HepG2 (cell line): ENCODE measurements around the gene XXYLT1. TPM values are rescaled to one million over a fixed set of nuclear protein-coding genes. Genes with fewer than 3 reads are reported as not detected.

Experiments used
- ATAC-seq: fragments of 200-7000 bp; cut with Tn5 transposase; 3 replicates; pipeline ENCODE4 v1.9.1; 2020; ENCODE audit warnings: mild to moderate bottlenecking, moderate library complexity
- BruUV-seq: library from RNA; stranded (reverse); fragments of 400-500 nt; replicated peaks from 2 replicates; lab custom pipeline; 2021; lab: Mats Ljungman, UMichigan
- CTCF ChIA-PET: fragments of 300-600 bp; formaldehyde crosslinking; extraction: SDS; loops from one replicate; lab custom pipeline; 2021; ENCODE audit warnings: low total read pairs, inconsistent platforms, low intra/inter-chr PET ratio; lab: Yijun Ruan, JAX
- POLR2A ChIA-PET: fragments of 350-600 bp; sonication (Branson Sonifier 250); formaldehyde crosslinking; loops from one replicate; lab custom pipeline; 2020; ENCODE audit warnings: antibody characterized with exemption, inconsistent platforms; lab: Yijun Ruan, JAX
- DNase-seq: peaks from one replicate; pipeline ENCODE4 v3.0.0-alpha.2; 2015; ENCODE audit warnings: low spot score
- FAIRE-seq: peaks from 3 replicates; lab custom pipeline; 2011; peaks lifted over from hg19 to GRCh38; lab: Jason Lieb, UNC
- H2AFZ ChIP-seq: one replicate; pipeline ENCODE4 v1.6.1; 2011; ENCODE audit warnings: low read length, inconsistent platforms
- H3K27ac ChIP-seq: fragments of 300-600 bp; 3 replicates; pipeline ENCODE4 v1.8.0; 2011; ENCODE audit warnings: mixed run types, mild to moderate bottlenecking, mixed read lengths, low read length, inconsistent platforms; ENCODE audit not compliant: insufficient read depth; ENCODE audit errors: extremely low read length
- H3K27me3 ChIP-seq, 2 experiments: fragments of 200-600 bp in 1 of 2; 2 replicates in 1 of 2; 3 replicates in 1 of 2; pipeline versions ENCODE4 v1.6.0 to v1.8.0; 2011; ENCODE audit warnings: low read length in 2 of 2, mild to moderate bottlenecking in 2 of 2, moderate library complexity in 2 of 2, inconsistent platforms in 1 of 2; ENCODE audit not compliant: insufficient read depth in 2 of 2, control insufficient read depth in 1 of 2
- H3K36me3 ChIP-seq, 2 experiments: fragments of 200-600 bp in 1 of 2; replicated peaks in 1 of 2; 2 replicates in 1 of 2; 3 replicates in 1 of 2; pipeline versions ENCODE4 v1.5.1 to v1.8.0; 2011; ENCODE audit warnings: low read length in 2 of 2, inconsistent platforms in 1 of 2; ENCODE audit not compliant: insufficient read depth in 2 of 2, control insufficient read depth in 1 of 2
- H3K4me1 ChIP-seq: 2 replicates; pipeline ENCODE4 v1.5.1; 2012; ENCODE audit warnings: low read length, inconsistent platforms; ENCODE audit not compliant: insufficient read depth
- H3K4me2 ChIP-seq: 2 replicates; pipeline ENCODE4 v1.6.0; 2011; ENCODE audit warnings: low read depth, low read length, inconsistent platforms
- H3K4me3 ChIP-seq, 3 experiments: fragments of 200-600 bp in 1 of 3; sonication (generic), shearing (Covaris generic) in 1 of 3; replicated peaks in 1 of 3; 2 replicates each; pipeline ENCODE4 v1.5.1; 2011 to 2016; ENCODE audit warnings: low read length in 3 of 3, inconsistent platforms in 2 of 3, low read depth in 2 of 3, mild to moderate bottlenecking in 2 of 3, control low read depth in 1 of 3, mixed read lengths in 1 of 3; ENCODE audit not compliant: insufficient read depth in 1 of 3
- H3K79me2 ChIP-seq: one replicate; pipeline ENCODE4 v1.6.1; 2011; ENCODE audit warnings: low read length, inconsistent platforms; ENCODE audit not compliant: insufficient read depth
- H3K9ac ChIP-seq: 2 replicates; pipeline ENCODE4 v1.6.0; 2011; ENCODE audit warnings: mild to moderate bottlenecking, low read depth, low read length, inconsistent platforms; ENCODE audit not compliant: insufficient read depth
- H3K9me3 ChIP-seq: 2 replicates; pipeline ENCODE4 v1.5.1; 2012; ENCODE audit warnings: mild to moderate bottlenecking, low read length
- H4K20me1 ChIP-seq: 2 replicates; pipeline ENCODE4 v1.6.0; 2011; ENCODE audit warnings: inconsistent platforms, mild to moderate bottlenecking, low read length, moderate library complexity; ENCODE audit not compliant: insufficient read depth
- DMAP1 ChIP-seq: IDR thresholded peaks from 2 replicates; pipeline ENCODE4 v1.6.1; 2016
- PRDM15 ChIP-seq: sonication (generic); formaldehyde crosslinking; IDR thresholded peaks from 2 replicates; pipeline ENCODE4 v1.4.0; 2020; ENCODE audit warnings: missing genetic modification reagents
- SAFB2 ChIP-seq: sonication (generic); formaldehyde crosslinking; IDR thresholded peaks from 2 replicates; pipeline ENCODE4 v1.5.1; 2020; ENCODE audit warnings: missing genetic modification reagents, low read depth, mild to moderate bottlenecking, borderline replicate concordance
- ZBTB7B ChIP-seq: sonication (generic); formaldehyde crosslinking; IDR thresholded peaks from 2 replicates; pipeline ENCODE4 v1.4.0; 2020; ENCODE audit warnings: missing genetic modification reagents
- ZNF512B ChIP-seq: sonication (generic); formaldehyde crosslinking; IDR thresholded peaks from 2 replicates; pipeline ENCODE4 v1.5.1; 2020; ENCODE audit warnings: missing genetic modification reagents, mild to moderate bottlenecking, borderline replicate concordance
- WGBS: methylation state at CpG from one replicate; pipeline ENCODE4 v1.1.6; 2017; ENCODE audit warnings: low lambda C conversion rate; 5-methylcytosine and 5-hydroxymethylcytosine counted together
- in situ Hi-C: cut with HindIII; loops from 2 replicates; pipeline ENCODE4 v1.10.0; 2017; ENCODE audit warnings: low pct_unique_long_range_greater_than_20kb; ENCODE audit not compliant: extremely low pct_ligation_motif_present
- intact Hi-C: fragments of 100-400 bp; cut with micrococcal nuclease; formaldehyde crosslinking; loops from one replicate; pipeline ENCODE4 v1.10.0; 2022; ENCODE audit not compliant: unreplicated experiment
- polyA plus RNA-seq, 8 experiments: library from polyadenylated mRNA; depleted of rRNA in 3 of 8; stranded (reverse) in 7 of 8; unstranded in 1 of 8; fragments of >200 nt; fragmentation: Illumina TruSeq in 4 of 8; extraction: Trizol in 4 of 8; gene quantifications; 2 replicates each; pipeline versions ENCODE4 v1.2.1 to v1.2.3, GENCODE V29; 2011 to 2016; ENCODE audit warnings: low read depth in 4 of 8, missing spikeins in 1 of 8, mixed read lengths in 1 of 8; ENCODE audit not compliant: insufficient read depth in 1 of 8
- total RNA-seq, 5 experiments: library from RNA; depleted of rRNA; stranded (reverse); fragments of >200 nt; fragmentation: Illumina TruSeq; extraction: Trizol; gene quantifications; 2 replicates each; pipeline ENCODE4 v1.2.3, GENCODE V29; 2016; ENCODE audit warnings: low read depth in 1 of 5

XXYLT1 gene
- total and polyA plus RNA-seq, 2 of the 13 experiments (the other 11 are each of a cell fraction or from before 2014, with no cell fraction given), result 17.7 to 19.0 TPM

DNA sequence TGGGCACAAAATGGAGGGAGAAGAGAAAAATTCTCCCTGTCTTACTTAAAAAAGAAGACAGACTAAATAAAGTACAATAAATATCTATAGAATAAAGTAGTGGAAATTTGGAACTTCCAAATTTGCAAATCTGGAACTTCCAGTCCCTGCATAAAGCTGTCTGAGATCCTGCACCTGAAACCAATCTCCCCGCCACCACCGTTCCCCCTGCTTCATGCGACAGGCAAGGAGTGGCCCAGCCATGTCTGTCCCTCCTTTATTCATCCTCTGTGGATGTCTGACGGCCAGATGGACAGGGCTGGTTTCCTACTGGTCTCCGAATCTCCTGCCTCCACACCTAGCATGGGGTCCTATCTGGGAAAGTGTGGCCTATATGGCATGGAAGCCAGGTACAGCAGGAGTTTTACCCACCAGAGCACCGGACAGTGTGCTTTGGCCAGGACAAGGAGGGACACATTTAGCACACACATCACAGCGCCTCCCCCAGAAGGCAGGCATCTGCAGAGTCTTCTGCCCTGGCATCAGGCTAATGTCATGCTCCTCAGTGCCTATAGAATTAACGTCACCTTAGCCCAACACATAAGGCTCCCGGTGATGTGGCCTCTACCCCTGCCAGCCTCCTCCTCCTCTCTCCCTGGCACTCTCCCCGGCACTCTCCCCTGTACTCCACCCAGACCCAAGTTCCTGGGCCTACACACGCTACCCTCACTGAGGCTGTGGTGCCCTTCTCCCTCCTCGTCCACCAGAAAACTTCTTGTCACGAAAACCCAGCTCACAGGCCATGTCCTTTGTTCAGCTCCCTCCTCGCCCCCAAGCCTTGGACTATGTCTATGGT is 170.8 kb downstream of the XXYLT1 start:
- Histone ChIP-seq H3K79me2 (no peaks in the 10 kb centered on the region), H4K20me1 (no peaks in the 10 kb centered on the region), H3K27me3 (no peaks in the 10 kb centered on the region), H3K4me3 (no peak overlapping the region), H3K27ac (no peak overlapping the region), H3K4me2 (no peak overlapping the region), H3K36me3 (0 out of 5 replicates have a peak, but pooled peaks cover 0 to 3% of the 10 kb centered on the region in 2 experiments), H3K9ac (no peak overlapping the region), H3K9me3 (no peaks in the 10 kb centered on the region), H3K4me1 (peaks cover 19% of the 10 kb centered on the region), H2AFZ (no peak overlapping the region)
- ChIA-PET POLR2A (no interaction called here), CTCF (no interaction called here)
- FAIRE-seq, result no peak
- no TSS peak for BruUV-seq
- TF ChIP-seq DMAP1 (CRISPR knock-in tag), result no peak
- TF ChIP-seq SAFB2 (CRISPR knock-in tag), result no peak
- no peak for TF ChIP-seq ZNF512B
- no peak for TF ChIP-seq ZBTB7B (CRISPR knock-in tag)
- no peak for TF ChIP-seq PRDM15 (CRISPR knock-in tag)
- in situ Hi-C loops (no loop called here), intact Hi-C loops (loop anchor here (10.0 kb wide), 1 partner anchor 65 kb away; no protein-coding TSS in a partner anchor)
- ATAC-seq, result no peak
- DNase-seq, result no peak
- 95% methylated on average over 13 of the region's 14 CpGs for WGBS
